NCI-H146 (cell line): ENCODE measurements around the gene CDH18.

Experiments used
- DNase-seq: peaks from one replicate; lab custom pipeline; 2025; lab: John Stamatoyannopoulos, UW

CDH18 gene

GRCh38 chr5:19424506-19424905, 563.5 kb downstream of the CDH18 start:
- no peak for DNase-seq
